SK-N-SH treated with all-trans-retinoic acid at 6 μM for 48 hours (cell line): ENCODE data around the gene CDC42.

Experiments used
- ATAC-seq: fragments of 200-7000 bp; cut with Tn5 transposase; 3 replicates; pipeline ENCODE4 v1.9.1; 2020; ENCODE audit warnings: mild to moderate bottlenecking, moderate library complexity
- ARNTL ChIP-seq: fragments of 450-650 bp; formaldehyde crosslinking; IDR thresholded peaks from 2 replicates; pipeline ENCODE4 v1.5.0; 2020; ENCODE audit warnings: low read depth, mild to moderate bottlenecking, moderate library complexity, borderline replicate concordance
- BACH2 ChIP-seq: fragments of 250-450 bp; sonication (Bioruptor Pico); IDR thresholded peaks from 2 replicates; pipeline ENCODE4 v1.9.0; 2021; ENCODE audit warnings: mild to moderate bottlenecking, borderline replicate concordance
- CSDC2 ChIP-seq: fragments of 250-450 bp; sonication (Bioruptor Pico); IDR thresholded peaks from 2 replicates; pipeline ENCODE4 v1.5.0; 2020; ENCODE audit warnings: mild to moderate bottlenecking, moderate library complexity
- ESRRG ChIP-seq: fragments of 250-450 bp; sonication (Bioruptor Pico); IDR thresholded peaks from 2 replicates; pipeline ENCODE4 v1.6.1; 2021; ENCODE audit warnings: mild to moderate bottlenecking
- GLIS3 ChIP-seq: fragments of 250-450 bp; sonication (Bioruptor Pico); IDR thresholded peaks from 2 replicates; pipeline ENCODE4 v1.5.0; 2020; ENCODE audit warnings: mild to moderate bottlenecking, moderate library complexity
- OSR1 ChIP-seq: fragments of 250-450 bp; sonication (Bioruptor Pico); IDR thresholded peaks from 2 replicates; pipeline ENCODE4 v1.8.0; 2022; ENCODE audit warnings: moderate library complexity, mild to moderate bottlenecking, inconsistent platforms
- PPARA ChIP-seq: fragments of 250-450 bp; sonication (Bioruptor Pico); IDR thresholded peaks from 2 replicates; pipeline ENCODE4 v1.5.0; 2020; ENCODE audit warnings: mild to moderate bottlenecking, borderline replicate concordance
- RARB ChIP-seq: fragments of 250-450 bp; sonication (Bioruptor Pico); IDR thresholded peaks from 2 replicates; pipeline ENCODE4 v1.8.0; 2021; ENCODE audit warnings: mild to moderate bottlenecking, moderate library complexity
- TCF4 ChIP-seq: fragments of 250-450 bp; sonication (Bioruptor Pico); IDR thresholded peaks from 2 replicates; pipeline ENCODE4 v1.8.0; 2021; ENCODE audit warnings: mild to moderate bottlenecking, moderate library complexity, borderline replicate concordance
- TOX ChIP-seq: fragments of 250-450 bp; sonication (Bioruptor Pico); IDR thresholded peaks from 2 replicates; pipeline ENCODE4 v1.8.0; 2021; ENCODE audit warnings: mild to moderate bottlenecking, moderate library complexity, borderline replicate concordance
- ZC3H10 ChIP-seq: fragments of 250-450 bp; sonication (Bioruptor Pico); IDR thresholded peaks from 2 replicates; pipeline ENCODE4 v1.5.1; 2021; ENCODE audit warnings: mild to moderate bottlenecking, moderate library complexity
- ZFP3 ChIP-seq: fragments of 250-450 bp; sonication (Bioruptor Pico); IDR thresholded peaks from 2 replicates; pipeline ENCODE4 v1.5.0; 2020; ENCODE audit warnings: mild to moderate bottlenecking, moderate library complexity
- ZFP30 ChIP-seq: fragments of 450-650 bp; formaldehyde crosslinking; IDR thresholded peaks from 2 replicates; pipeline ENCODE4 v1.5.0; 2022; ENCODE audit warnings: mild to moderate bottlenecking, moderate library complexity
- ZNF565 ChIP-seq: fragments of 450-650 bp; formaldehyde crosslinking; conservative IDR thresholded peaks from 2 replicates; pipeline ENCODE4 v1.5.0; 2020; ENCODE audit warnings: low read depth, mild to moderate bottlenecking, moderate library complexity
- ZNF70 ChIP-seq: fragments of 450-650 bp; formaldehyde crosslinking; IDR thresholded peaks from 2 replicates; pipeline ENCODE4 v1.5.0; 2020; ENCODE audit warnings: mild to moderate bottlenecking, moderate library complexity
- ZNF8 ChIP-seq: fragments of 450-650 bp; formaldehyde crosslinking; IDR thresholded peaks from 2 replicates; pipeline ENCODE4 v1.5.0; 2020; ENCODE audit warnings: mild to moderate bottlenecking, moderate library complexity
- TF ChIP-seq, protein P1 (sequence below): fragments of 250-450 bp; sonication (Bioruptor Pico); IDR thresholded peaks from 2 replicates; pipeline ENCODE4 v1.5.1; 2021; ENCODE audit warnings: mild to moderate bottlenecking, moderate library complexity
- TF ChIP-seq, protein P2 (sequence below): fragments of 250-450 bp; sonication (Bioruptor Pico); IDR thresholded peaks from 2 replicates; pipeline ENCODE4 v1.5.1; 2020; ENCODE audit warnings: low read depth, mild to moderate bottlenecking, moderate library complexity
- TF ChIP-seq, protein P3 (sequence below): fragments of 250-450 bp; sonication (Bioruptor Pico); IDR thresholded peaks from 2 replicates; pipeline ENCODE4 v1.8.0; 2021; ENCODE audit warnings: low read depth, mild to moderate bottlenecking, moderate library complexity, borderline replicate concordance
- TF ChIP-seq, protein P4 (sequence below): fragments of 250-450 bp; sonication (Bioruptor Pico); IDR thresholded peaks from 2 replicates; pipeline ENCODE4 v1.5.0; 2020; ENCODE audit warnings: mild to moderate bottlenecking, moderate library complexity
- TF ChIP-seq, protein P5 (sequence below): fragments of 250-450 bp; sonication (Bioruptor Pico); IDR thresholded peaks from 2 replicates; pipeline ENCODE4 v1.8.0; 2020; ENCODE audit warnings: mild to moderate bottlenecking, moderate library complexity, borderline replicate concordance

The CDC42 gene

DNA sequence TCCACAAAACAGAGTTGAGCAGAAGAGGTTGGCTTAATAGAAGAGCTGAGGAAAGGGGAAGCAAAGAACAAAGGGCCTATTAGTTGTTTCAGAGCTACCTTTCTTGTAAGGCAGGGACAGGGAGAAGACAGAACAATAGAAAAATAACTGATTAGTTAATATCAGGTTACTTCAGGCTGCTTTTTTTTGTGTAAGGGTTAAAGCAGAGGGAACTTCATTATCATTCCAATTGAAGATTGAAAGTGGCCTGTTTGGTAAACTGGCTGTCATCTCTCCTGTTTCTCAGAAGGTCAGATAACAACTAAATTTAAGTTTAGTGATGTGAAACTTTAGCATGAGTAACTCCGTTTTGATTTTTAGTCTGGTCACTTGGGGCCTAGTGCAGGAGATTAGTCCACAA is 22.3 kb downstream of the CDC42 start:
- ATAC-seq, result no peak; the same call in 1 of the 3 replicates
- TF ChIP-seq ZFP3 (no peak), TOX (CRISPR knock-in tag) (no peak), RARB (CRISPR knock-in tag) (no peak), TCF4 (CRISPR knock-in tag) (no peak), GLIS3 (CRISPR knock-in tag) (no peak), ARNTL (no peak), BACH2 (CRISPR knock-in tag) (no peak), ZFP30 (CRISPR knock-in tag) (no peak), ESRRG (CRISPR knock-in tag) (no peak), ZC3H10 (CRISPR knock-in tag) (no peak), PPARA (CRISPR knock-in tag) (no peak), ZNF565 (no peak), OSR1 (CRISPR knock-in tag) (no peak), ZNF8 (CRISPR knock-in tag) (no peak)
- TF ChIP-seq, protein P1, sequence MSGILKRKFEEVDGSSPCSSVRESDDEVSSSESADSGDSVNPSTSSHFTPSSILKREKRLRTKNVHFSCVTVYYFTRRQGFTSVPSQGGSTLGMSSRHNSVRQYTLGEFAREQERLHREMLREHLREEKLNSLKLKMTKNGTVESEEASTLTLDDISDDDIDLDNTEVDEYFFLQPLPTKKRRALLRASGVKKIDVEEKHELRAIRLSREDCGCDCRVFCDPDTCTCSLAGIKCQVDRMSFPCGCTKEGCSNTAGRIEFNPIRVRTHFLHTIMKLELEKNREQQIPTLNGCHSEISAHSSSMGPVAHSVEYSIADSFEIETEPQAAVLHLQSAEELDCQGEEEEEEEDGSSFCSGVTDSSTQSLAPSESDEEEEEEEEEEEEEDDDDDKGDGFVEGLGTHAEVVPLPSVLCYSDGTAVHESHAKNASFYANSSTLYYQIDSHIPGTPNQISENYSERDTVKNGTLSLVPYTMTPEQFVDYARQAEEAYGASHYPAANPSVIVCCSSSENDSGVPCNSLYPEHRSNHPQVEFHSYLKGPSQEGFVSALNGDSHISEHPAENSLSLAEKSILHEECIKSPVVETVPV (CRISPR knock-in tag), result no peak
- TF ChIP-seq, protein P2, sequence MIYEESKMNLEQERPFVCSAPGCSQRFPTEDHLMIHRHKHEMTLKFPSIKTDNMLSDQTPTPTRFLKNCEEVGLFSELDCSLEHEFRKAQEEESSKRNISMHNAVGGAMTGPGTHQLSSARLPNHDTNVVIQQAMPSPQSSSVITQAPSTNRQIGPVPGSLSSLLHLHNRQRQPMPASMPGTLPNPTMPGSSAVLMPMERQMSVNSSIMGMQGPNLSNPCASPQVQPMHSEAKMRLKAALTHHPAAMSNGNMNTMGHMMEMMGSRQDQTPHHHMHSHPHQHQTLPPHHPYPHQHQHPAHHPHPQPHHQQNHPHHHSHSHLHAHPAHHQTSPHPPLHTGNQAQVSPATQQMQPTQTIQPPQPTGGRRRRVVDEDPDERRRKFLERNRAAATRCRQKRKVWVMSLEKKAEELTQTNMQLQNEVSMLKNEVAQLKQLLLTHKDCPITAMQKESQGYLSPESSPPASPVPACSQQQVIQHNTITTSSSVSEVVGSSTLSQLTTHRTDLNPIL (CRISPR knock-in tag), result no peak
- TF ChIP-seq, protein P3, sequence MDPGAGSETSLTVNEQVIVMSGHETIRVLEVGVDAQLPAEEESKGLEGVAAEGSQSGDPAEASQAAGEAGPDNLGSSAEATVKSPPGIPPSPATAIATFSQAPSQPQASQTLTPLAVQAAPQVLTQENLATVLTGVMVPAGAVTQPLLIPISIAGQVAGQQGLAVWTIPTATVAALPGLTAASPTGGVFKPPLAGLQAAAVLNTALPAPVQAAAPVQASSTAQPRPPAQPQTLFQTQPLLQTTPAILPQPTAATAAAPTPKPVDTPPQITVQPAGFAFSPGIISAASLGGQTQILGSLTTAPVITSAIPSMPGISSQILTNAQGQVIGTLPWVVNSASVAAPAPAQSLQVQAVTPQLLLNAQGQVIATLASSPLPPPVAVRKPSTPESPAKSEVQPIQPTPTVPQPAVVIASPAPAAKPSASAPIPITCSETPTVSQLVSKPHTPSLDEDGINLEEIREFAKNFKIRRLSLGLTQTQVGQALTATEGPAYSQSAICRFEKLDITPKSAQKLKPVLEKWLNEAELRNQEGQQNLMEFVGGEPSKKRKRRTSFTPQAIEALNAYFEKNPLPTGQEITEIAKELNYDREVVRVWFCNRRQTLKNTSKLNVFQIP (CRISPR knock-in tag), result no peak
- TF ChIP-seq, protein P4, sequence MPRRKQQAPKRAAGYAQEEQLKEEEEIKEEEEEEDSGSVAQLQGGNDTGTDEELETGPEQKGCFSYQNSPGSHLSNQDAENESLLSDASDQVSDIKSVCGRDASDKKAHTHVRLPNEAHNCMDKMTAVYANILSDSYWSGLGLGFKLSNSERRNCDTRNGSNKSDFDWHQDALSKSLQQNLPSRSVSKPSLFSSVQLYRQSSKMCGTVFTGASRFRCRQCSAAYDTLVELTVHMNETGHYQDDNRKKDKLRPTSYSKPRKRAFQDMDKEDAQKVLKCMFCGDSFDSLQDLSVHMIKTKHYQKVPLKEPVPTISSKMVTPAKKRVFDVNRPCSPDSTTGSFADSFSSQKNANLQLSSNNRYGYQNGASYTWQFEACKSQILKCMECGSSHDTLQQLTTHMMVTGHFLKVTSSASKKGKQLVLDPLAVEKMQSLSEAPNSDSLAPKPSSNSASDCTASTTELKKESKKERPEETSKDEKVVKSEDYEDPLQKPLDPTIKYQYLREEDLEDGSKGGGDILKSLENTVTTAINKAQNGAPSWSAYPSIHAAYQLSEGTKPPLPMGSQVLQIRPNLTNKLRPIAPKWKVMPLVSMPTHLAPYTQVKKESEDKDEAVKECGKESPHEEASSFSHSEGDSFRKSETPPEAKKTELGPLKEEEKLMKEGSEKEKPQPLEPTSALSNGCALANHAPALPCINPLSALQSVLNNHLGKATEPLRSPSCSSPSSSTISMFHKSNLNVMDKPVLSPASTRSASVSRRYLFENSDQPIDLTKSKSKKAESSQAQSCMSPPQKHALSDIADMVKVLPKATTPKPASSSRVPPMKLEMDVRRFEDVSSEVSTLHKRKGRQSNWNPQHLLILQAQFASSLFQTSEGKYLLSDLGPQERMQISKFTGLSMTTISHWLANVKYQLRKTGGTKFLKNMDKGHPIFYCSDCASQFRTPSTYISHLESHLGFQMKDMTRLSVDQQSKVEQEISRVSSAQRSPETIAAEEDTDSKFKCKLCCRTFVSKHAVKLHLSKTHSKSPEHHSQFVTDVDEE, result no peak
- TF ChIP-seq, protein P5, sequence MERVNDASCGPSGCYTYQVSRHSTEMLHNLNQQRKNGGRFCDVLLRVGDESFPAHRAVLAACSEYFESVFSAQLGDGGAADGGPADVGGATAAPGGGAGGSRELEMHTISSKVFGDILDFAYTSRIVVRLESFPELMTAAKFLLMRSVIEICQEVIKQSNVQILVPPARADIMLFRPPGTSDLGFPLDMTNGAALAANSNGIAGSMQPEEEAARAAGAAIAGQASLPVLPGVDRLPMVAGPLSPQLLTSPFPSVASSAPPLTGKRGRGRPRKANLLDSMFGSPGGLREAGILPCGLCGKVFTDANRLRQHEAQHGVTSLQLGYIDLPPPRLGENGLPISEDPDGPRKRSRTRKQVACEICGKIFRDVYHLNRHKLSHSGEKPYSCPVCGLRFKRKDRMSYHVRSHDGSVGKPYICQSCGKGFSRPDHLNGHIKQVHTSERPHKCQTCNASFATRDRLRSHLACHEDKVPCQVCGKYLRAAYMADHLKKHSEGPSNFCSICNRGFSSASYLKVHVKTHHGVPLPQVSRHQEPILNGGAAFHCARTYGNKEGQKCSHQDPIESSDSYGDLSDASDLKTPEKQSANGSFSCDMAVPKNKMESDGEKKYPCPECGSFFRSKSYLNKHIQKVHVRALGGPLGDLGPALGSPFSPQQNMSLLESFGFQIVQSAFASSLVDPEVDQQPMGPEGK, result no peak
- TF ChIP-seq, all 23 proteins: peak for 0

DNA sequence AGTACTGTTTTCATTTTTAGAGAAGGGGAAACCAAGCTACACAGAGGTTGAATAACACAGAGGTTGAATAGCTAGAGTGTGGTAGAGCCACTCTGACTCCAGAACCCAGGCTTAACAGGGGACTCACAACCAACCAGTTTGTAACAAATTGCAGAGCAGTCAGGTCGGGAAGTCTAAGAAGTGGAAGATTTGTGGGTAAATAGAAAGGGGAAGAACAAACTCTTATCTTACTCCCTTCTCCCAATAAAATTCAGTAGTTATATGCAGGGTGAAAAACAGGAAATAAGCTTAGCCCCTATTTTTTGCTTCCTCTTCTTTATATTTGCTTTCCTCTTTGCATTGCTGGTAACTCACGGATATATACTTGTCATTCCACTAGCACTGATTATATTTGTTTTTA is 23.2 kb downstream of the CDC42 start:
- ATAC-seq, result peak; percentile 18; the same call in 1 of the 3 replicates
- TF ChIP-seq RARB (CRISPR knock-in tag) (no peak), ZFP3 (no peak), OSR1 (CRISPR knock-in tag) (no peak), TOX (CRISPR knock-in tag) (no peak), ESRRG (CRISPR knock-in tag) (no peak), ZNF565 (no peak), CSDC2 (CRISPR knock-in tag) (no peak), PPARA (CRISPR knock-in tag) (no peak), ZNF70 (CRISPR knock-in tag) (no peak), ZC3H10 (CRISPR knock-in tag) (no peak), ARNTL (no peak)
- TF ChIP-seq, protein P5, result no peak
- TF ChIP-seq, protein P3 (CRISPR knock-in tag), result no peak
- TF ChIP-seq, protein P1 (CRISPR knock-in tag), result no peak
- TF ChIP-seq, protein P2 (CRISPR knock-in tag), result no peak
